DMS114 treated with DMSO at 0.1 percent for 48 hours (cell line): Measurements from ENCODE around the gene COL18A1.
A peak's percentile ranks its signal among the peaks of the same experiment; 100 is the strongest.
"Not testable (repeated sequence)": the region's sequence is repeated elsewhere in the genome, so short reads cannot be mapped to it uniquely, and the experiment has no call there.

ENCODE experiments used
- DNase-seq: peaks from one replicate; lab custom pipeline; 2025; ENCODE audit not compliant: unreplicated experiment; lab: John Stamatoyannopoulos, UW

The COL18A1 gene

GRCh38 chr21:45427331-45428271 is 22.6 kb downstream of the COL18A1 start:
- DNase-seq = no peak

DNA sequence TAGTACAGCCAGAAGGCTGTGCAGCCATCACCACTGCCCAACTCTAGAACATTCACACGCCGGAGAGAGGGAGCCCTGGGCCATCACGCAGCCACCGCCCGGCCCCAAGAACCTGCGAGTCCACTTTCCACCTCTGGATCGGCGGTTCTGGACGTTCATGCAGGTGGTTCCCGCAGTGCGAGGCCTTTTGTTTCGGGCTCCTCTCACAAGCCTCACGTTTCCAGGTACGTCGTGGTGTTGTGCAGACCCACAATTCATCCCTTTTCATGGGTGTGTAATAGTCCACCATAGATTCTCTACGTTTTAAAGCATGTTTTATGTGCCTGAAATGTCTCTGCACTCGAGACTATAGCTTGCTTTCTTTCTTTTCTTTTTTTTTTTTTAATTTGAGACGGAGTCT is 23.6 kb downstream of the COL18A1 start:
- no peak for DNase-seq

DNA sequence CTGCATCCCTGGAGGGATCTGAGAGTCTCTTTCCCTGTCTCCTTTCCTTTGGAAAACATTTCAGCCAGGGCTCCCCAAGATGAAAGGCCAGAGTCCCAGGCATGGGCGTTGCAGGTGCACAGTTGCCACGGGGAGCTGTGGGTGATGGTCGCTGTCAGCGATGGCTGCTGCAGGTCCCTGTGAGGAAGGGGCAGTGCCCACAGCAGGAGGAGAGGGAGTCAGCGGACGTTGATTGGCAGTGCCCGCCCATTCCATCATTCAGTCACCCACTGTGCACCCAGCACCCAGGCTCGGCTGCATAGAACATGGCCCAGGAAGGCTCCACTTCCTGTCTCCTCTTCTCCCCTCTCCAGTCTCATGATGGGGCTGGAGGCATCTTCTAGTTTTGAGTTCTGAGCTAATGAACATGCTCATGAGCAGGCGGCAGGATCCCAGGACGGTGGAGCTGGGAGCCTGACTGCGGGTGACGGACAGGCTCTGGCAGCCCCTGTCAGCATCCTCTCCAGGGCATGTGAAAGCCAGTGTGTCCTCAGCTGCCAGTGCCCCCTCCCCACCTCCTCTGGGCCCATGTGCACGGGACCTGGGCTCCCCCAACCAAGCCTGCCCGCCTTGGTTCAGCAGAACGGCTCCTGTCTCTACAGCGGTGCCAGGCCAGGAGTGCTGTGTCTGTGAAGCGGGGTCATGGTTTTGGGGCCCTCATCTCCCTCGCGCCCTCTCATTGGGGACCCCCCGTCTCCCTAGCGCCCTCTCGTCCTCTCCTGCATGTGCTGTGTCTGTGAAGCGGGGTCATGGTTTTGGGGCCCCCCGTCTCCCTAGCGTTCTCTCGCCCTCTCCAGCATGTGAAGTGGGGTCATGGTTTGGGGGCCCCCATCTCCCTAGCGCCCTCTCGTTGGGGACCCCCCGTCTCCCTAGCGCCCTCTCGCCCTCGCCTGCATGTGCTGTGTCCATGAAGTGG is 24.5 kb downstream of the COL18A1 start:
- DNase-seq = no peak

DNA sequence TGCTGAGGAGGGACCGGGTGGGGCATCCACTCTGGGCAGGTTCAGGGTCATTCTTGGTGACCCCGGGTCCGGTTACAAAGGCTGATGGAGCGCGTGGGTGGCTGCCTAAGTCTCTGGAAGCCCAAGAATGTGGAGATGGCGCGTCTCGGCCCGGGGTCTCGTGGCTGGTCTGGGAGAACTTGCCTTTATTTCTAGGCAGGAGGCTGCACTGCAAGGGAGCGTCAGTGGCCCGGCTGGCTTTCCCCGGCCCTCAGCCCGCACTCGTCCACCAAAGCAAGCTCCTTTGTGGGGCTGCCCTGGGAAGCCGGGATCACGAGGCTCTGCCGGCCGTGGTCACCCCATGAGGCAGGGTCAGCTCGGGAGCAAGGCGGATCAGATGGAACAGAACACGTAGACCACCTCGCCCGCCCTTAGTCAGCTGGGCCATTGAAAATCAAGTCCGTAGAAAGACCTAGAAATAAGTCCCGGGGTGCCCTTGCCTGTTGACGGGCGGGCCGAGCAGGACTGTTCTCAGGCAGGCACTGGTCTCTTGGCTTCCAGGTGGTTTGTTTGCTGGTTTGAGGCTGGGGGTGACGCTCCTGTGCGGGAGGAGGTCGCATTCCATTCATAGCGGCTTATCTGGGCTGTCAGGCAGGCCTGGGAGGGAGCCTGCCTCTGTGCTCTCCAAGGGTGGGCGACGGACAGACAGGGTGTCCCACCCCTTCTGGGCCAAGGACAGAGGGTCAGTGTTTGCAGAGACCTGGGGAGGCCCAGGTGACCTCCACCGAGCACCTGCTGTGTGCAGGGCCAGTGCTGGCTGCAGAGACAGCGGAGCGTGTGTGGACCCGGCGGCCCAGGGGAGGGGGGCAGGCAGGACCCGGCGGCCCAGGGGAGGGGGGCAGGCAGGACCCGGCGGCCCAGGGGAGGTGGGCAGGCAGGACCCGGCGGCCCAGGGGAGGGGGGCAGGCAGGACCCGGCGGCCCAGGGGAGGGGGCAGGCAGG is 25.8 kb downstream of the COL18A1 start:
- DNase-seq = no peak

DNA sequence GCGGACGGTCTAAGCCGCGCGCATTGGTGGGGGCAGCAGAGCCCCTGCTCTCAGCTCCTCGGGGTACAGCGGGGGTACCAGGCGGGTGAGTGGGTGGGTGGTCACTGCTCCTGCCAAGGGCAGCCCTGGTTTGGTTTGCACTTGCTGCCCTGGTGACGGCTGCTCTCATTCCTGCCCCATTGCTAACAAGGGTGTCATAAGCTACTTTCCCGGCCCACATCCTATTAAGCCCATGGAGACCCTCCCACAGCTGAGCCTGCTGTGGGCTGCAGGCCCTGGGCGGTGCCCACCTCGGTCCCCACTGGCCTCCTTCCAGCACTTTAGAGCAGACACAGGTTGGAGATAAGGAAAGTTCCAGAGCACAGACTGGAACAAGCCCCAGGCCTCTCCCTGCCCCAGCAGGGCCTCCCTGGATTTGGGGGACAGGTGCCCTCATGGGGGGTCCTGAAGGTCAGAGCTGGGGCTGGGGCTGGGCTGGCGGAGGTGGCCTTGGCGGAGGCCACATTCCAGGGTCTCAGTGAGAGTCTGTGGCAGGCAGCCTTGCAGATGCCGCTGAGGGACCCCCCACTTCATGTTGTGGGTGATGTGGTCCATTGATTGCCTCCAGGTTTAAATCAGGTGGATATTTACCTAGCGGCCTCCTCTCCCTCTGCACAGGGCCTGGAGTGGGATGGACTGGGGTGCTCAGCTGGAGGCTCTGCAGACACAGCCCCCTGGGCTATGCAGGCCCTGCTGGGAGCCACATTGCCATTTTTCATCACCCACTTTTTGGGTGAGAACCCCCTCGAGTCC is 27.0 kb downstream of the COL18A1 start:
- DNase-seq = no peak

DNA sequence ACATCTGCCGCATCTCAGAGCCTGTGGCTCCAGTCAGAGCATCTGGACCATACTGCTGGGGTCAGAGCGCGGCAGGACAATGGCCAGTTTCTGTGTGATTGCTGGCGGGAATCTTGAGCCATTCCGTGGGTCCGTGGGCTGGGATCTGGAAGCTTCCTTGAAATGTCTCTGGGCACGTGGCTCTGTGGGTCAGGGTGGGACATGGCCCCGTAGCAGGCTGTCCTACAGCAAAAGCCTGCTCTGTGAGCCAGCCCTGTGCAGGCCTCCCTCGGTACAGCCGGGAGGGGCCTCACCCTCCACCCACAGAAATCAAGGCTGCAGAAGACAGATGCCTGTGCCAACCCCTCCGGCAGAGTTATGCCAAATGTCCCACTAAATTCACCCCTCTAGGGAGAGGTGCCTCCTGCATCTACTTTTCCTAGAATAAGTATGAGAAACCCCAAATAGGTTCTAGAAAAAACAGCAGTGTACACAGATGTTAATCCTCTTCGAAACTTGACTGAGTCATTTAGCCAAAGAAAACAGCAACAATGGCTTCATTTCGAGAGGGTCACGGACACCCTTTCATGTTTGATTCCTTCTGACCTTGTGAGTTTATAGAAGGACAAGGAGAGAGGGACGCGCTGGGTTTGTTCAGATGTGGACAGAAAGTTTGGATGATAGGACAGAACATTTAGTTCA is 27.8 kb downstream of the COL18A1 start:
- no peak for DNase-seq

DNA sequence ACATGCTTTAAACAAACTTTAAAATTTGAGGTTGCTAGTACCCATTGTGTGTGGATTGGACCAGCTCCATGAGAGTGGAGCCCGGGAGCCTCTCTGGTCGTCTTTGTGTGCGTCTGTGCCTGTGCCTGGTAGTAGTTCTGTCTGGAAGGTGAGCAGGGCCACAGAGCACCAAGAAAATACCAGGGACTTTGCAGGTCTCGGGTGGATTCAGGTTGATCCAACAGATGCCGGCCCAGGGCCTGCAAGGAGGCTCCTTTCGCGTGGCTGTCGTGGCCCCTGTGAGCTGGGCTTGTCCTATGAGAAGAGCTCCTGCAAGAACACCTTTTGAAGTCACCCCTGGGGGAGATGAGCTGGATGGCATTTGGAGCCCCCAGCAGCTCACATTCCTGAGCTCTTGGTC is 28.3 kb downstream of the COL18A1 start:
- no peak for DNase-seq

DNA sequence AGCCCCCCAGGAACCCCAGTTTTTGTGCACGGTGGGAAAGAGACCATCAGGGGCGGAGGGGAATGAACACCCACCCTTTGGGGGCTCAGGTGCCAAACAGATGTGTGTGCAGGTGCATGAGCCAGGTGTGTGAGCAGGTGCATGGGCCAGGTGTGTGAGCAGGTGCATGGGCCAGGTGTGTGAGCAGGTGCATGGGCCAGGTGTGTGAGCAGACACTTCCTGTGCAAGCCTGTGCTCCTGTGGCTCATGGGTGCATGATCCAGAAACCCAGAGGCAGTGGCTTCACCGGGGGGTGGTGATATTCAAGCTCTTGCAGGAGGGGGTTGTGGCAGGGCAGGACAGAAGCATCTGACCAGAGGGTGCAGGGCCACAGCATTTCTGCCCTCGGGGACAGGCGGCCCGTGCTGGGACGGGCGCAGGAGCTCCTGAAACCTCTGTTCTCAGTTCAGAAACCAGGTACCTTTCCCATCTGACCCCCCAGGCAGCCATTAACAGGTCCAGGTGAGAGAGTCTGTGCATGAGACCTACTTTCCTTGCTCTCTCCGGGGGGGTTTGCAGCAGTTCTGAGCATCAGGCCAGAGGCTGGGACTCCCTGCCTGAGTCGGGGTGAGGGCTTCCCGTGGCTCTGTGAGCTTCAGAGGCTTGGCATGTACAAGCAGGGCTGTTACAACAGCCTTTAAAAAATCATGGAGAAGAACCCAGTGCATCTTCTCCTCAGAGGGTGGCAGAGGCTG is 29.1 kb downstream of the COL18A1 start:
- DNase-seq = no peak

- DNase-seq = no peak
Measured at GRCh38 chr21:45434645-45435217, 29.8 kb downstream of the COL18A1 start.

DNA sequence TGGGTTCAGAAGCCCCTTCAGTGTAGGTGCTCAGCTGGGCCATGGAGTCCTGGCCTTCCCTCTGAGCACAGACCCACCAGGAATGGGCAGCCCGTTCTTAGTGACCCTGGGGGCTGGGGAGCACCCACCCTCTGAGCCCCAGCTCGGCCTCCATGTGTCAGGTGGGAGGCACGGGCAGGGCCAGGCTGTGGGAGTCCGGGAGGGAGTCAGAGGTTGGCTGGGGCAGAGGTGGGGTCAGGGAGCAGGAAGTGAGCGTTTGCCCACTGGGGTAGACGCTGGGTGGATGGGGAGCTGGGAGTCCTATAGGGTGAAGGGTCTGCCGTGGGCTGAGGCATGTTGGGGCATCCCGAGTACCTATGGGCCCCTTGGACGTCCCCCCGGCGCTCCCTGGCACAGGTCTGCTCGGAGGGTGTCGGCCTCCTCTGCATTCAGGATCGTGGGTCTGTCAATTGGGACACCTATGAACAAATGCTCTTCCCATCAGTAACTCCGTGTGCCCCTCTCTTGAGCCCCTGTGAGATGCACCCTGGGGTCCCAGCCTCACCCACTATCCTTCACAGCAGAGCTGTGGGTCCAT is 30.5 kb downstream of the COL18A1 start:
- no peak for DNase-seq

GRCh38 chr21:45436351-45437065 is 31.5 kb downstream of the COL18A1 start:
- DNase-seq = no peak

- not testable (repeated sequence) for DNase-seq
Measured at GRCh38 chr21:45437844-45438243, 32.9 kb downstream of the COL18A1 start.

DNA sequence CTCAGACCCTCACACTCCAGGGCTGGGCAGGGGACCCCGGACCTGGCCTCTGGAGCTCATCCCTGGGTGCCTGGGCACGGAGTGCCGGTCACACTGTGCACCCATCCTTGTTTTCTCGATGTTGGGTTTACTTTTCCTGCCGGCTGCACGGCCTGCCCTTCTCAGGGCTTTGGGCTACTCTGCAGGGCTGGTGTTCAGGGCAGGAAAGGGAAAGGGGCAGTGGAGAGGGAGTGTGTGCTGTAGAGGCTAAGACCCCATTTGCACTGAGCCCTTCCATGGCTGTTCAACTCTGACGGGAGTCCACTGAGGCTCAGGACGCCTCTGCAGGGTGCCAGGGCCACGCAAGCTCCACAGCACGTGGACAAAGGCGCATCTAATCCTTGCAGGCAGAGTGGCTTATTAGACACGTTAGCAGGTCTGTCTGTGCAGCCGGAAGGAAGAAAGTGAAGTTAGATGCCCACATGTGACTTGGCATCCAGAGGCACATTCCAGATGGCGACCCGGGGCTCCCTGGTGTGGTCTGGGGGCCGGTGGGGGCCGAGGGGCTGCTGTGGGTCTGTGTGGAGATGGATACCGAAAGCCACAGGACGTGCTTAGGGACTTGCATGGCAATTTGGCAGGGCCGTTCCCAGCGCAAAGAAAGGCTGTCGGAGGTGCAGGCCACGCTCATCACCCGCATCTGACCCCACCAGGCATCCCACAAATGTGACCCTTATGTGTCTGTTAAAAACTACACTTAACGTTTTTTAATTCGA is 33.6 kb downstream of the COL18A1 start:
- no peak for DNase-seq

DNA sequence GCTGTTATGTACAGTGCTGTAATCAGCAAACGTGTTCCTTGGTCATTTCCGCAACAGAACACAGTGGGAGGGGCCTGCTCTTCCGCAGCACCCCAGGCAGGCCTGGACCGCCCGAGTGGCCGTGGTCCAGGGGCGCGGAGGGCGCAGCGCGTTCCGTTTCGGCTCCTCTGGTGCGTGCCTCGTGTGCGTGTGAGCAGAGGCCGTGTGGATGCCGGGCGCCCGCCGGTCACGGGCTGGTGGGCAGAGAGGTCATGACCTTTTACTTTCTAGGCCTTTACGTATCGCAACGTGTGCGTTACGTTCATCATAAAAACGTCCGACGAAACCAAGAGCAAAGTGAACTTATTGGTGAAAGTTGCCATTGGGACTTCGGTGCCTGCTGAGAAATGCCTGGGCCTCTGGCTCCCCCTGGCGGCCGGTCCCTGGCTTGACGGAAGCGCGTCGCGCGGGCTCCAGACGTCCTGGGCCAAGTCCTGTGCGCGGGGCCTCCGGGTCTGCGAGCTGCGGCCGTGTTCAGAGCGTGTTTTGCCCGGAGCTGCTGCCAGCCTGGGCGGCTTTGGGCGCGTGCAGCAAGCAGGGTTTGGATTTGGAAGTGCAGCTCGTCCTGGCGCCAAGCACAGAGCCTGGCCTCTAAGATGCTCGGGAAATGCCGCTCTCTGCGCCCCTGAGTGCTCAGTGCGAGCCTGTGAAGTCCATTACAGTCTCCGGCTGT is 34.4 kb downstream of the COL18A1 start:
- DNase-seq = peak; percentile 29

DNA sequence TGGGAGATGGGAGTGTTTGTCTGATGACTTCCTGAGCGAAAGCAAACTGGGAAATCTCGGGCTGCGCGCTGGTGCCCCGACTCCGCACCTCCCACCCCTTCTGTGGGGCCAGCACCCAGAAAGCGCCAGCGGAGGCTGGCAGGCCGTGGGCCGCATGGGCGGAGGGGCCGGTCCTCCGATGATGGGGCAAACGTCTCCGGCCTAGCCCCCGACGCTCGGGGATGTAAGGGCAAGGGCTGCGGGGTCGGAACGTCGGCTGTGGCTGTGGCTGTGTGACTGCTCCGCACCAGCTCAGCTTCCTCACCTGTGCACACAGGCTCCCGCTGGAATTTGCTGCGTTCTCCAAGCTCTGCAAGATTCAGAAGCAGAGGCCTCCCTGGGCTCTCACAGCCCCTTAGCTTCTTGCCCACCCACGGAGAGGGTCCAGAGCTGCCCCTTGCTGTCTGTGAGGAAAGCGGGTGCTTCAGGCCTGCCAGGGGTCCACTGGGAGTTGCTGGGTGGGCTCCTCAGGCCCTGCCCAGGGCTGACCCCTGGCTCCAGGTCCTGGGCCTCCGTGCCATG is 35.0 kb downstream of the COL18A1 start:
- no peak for DNase-seq
